GM23248 (cell line): ENCODE results near the gene FAM9A. TPM values are rescaled to one million over a fixed set of nuclear protein-coding genes. Genes with fewer than 3 reads are reported as not detected.

Experiments
- DNase-seq: peaks from one replicate; pipeline ENCODE4 v3.0.0-alpha.2; 2015
- H2AFZ ChIP-seq: fragments of 200-600 bp; sonication (generic); 2 replicates; pipeline ENCODE4 v1.6.1; 2016; ENCODE audit warnings: antibody characterized with exemption
- H3F3A ChIP-seq: fragments of 200-600 bp; sonication (generic); 2 replicates; pipeline ENCODE4 v1.6.1; 2016; ENCODE audit warnings: mild to moderate bottlenecking, antibody characterized with exemption, mixed run types; ENCODE audit not compliant: insufficient read depth
- H3K27ac ChIP-seq: fragments of 200-600 bp; sonication (generic); 2 replicates; pipeline ENCODE4 v1.5.1; 2016; ENCODE audit warnings: mild to moderate bottlenecking
- H3K27me3 ChIP-seq: fragments of 200-600 bp; sonication (generic); replicated peaks from 2 replicates; pipeline ENCODE4 v1.6.1; 2016; ENCODE audit warnings: mild to moderate bottlenecking; ENCODE audit not compliant: insufficient read depth
- H3K36me3 ChIP-seq: fragments of 200-600 bp; sonication (generic); 2 replicates; pipeline ENCODE4 v1.6.1; 2016; ENCODE audit warnings: low read depth, mild to moderate bottlenecking
- H3K4me1 ChIP-seq: fragments of 200-600 bp; sonication (generic); 2 replicates; pipeline ENCODE4 v1.6.1; 2016; ENCODE audit warnings: mild to moderate bottlenecking; ENCODE audit not compliant: insufficient read depth
- H3K4me2 ChIP-seq: fragments of 200-600 bp; sonication (generic); one replicate; pipeline ENCODE4 v1.6.1; 2016; ENCODE audit warnings: mild to moderate bottlenecking; ENCODE audit not compliant: unreplicated experiment
- H3K4me3 ChIP-seq: fragments of 200-600 bp; sonication (generic); 2 replicates; pipeline ENCODE4 v1.5.1; 2016; ENCODE audit warnings: mild to moderate bottlenecking
- H3K79me2 ChIP-seq: fragments of 200-600 bp; sonication (generic); 2 replicates; pipeline ENCODE4 v1.6.1; 2016; ENCODE audit warnings: mild to moderate bottlenecking; ENCODE audit not compliant: insufficient read depth
- H3K9ac ChIP-seq: fragments of 200-600 bp; sonication (generic); 2 replicates; pipeline ENCODE4 v1.6.1; 2016; ENCODE audit warnings: mild to moderate bottlenecking
- H3K9me2 ChIP-seq: fragments of 200-600 bp; sonication (generic); 2 replicates; pipeline ENCODE4 v1.6.1; 2016; ENCODE audit warnings: mixed run types, mild to moderate bottlenecking, moderate library complexity; ENCODE audit not compliant: insufficient read depth
- H3K9me3 ChIP-seq: fragments of 200-600 bp; sonication (generic); one replicate; pipeline ENCODE4 v1.6.1; 2017; ENCODE audit warnings: low read depth
- H4K20me1 ChIP-seq: fragments of 200-600 bp; sonication (generic); 2 replicates; pipeline ENCODE4 v1.6.0; 2016; ENCODE audit not compliant: insufficient read depth
- EZH2 ChIP-seq: fragments of 200-600 bp; sonication (generic); IDR thresholded peaks from 2 replicates; pipeline ENCODE4 v1.6.1; 2018; ENCODE audit warnings: antibody characterized with exemption, mild to moderate bottlenecking; ENCODE audit not compliant: insufficient read depth, poor library complexity, severe bottlenecking
- EZH2phosphoT487 ChIP-seq: fragments of 200-600 bp; sonication (generic); IDR thresholded peaks from 2 replicates; pipeline ENCODE4 v1.6.1; 2018; ENCODE audit warnings: antibody characterized with exemption, moderate library complexity, mild to moderate bottlenecking, low read depth; ENCODE audit not compliant: insufficient read depth
- WGBS, 2 experiments: methylation state at CpG; one replicate each; pipeline ENCODE4 v1.1.6; 2015 to 2017; ENCODE audit warnings: low lambda C conversion rate in 2 of 2, low coverage in 1 of 2; ENCODE audit errors: missing lambda C conversion rate in 2 of 2; 5-methylcytosine and 5-hydroxymethylcytosine counted together
- in situ Hi-C: fragments of 300-500 bp; cut with MboI; formaldehyde crosslinking; loops from 2 replicates; pipeline ENCODE4 v1.15.0; 2020
- polyA plus RNA-seq: library from polyadenylated mRNA; unstranded; fragments of >200 nt; fragmentation: Nextera tagmentation; extraction: Ambion mirVana; gene quantifications from 2 replicates; pipeline ENCODE4 v1.2.1, GENCODE V29; 2016
- total RNA-seq: library from RNA; depleted of rRNA; stranded (reverse); fragments of >200 nt; shearing (Covaris generic); gene quantifications from 2 replicates; pipeline ENCODE4 v1.2.3, GENCODE V29; 2014; rRNA removed

The FAM9A gene
- total and polyA plus RNA-seq, 2 experiments from 2014 or later = not detected

DNA sequence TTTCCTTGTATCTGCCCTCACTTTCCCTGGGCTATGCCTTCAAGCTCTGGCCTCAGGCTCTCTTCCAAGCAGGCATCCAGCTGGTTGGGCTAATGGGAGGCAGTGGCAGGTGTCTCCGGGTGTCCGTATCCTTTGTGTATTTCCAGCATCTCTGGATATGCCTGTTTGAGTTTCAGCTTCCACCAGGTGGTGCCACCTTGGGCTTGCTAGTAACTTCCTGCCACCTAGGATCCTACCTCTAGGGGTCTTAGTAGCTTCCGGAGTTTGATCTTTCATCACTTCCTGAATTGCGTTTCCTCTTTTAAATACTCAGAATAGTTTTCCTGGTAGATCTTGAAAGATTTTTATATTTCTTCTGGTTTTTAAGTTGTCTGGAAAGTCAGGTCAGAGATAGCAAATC, 46.1 kb downstream of the FAM9A start:
- Histone ChIP-seq H3K9me3 (no peaks in the 10 kb centered on the region), H3K4me2 (no peak overlapping the region), H3K4me1 (peaks cover 23% of the 10 kb centered on the region), H3F3A (peaks cover 10% of the 10 kb centered on the region), H3K27ac (no peak overlapping the region), H3K79me2 (no peaks in the 10 kb centered on the region), H3K9ac (no peak overlapping the region), H3K4me3 (no peak overlapping the region), H3K36me3 (no peaks in the 10 kb centered on the region), H2AFZ (no peak overlapping the region), H3K27me3 (no peaks in the 10 kb centered on the region), H3K9me2 (no peaks in the 10 kb centered on the region), H4K20me1 (no peaks in the 10 kb centered on the region)
- TF ChIP-seq EZH2 (no peak), EZH2phosphoT487 (no peak)
- in situ Hi-C loops = no loop called here
- WGBS, 2 experiments = 97 to 100% methylated on average over 4 of the region's 4 CpGs
- no peak for DNase-seq

GRCh38 chrX:8749697-8750096, 51.5 kb downstream of the FAM9A start:
- H3K4me1 ChIP-seq = no peaks in the 10 kb centered on the region
- H3K27ac ChIP-seq = no peak overlapping the region
- in situ Hi-C loops = loop anchor here (10.0 to 25.0 kb wide), 2 partner anchors 65 to 762 kb away; no protein-coding TSS in a partner anchor
- H3K4me3 ChIP-seq = no peak overlapping the region
- no peak overlapping the region for H3K4me2 ChIP-seq
- H3K79me2 ChIP-seq = no peaks in the 10 kb centered on the region
- H3K9me3 ChIP-seq = no peaks in the 10 kb centered on the region
- no peaks in the 10 kb centered on the region for H3K27me3 ChIP-seq
- H2AFZ ChIP-seq = no peak overlapping the region
- H3F3A ChIP-seq = no peaks in the 10 kb centered on the region
- H3K9ac ChIP-seq = no peak overlapping the region
- H3K9me2 ChIP-seq = no peaks in the 10 kb centered on the region
- no peaks in the 10 kb centered on the region for H4K20me1 ChIP-seq
- TF ChIP-seq EZH2phosphoT487 (no peak), EZH2 (no peak)
- no peak for DNase-seq
- no peaks in the 10 kb centered on the region for H3K36me3 ChIP-seq

DNA sequence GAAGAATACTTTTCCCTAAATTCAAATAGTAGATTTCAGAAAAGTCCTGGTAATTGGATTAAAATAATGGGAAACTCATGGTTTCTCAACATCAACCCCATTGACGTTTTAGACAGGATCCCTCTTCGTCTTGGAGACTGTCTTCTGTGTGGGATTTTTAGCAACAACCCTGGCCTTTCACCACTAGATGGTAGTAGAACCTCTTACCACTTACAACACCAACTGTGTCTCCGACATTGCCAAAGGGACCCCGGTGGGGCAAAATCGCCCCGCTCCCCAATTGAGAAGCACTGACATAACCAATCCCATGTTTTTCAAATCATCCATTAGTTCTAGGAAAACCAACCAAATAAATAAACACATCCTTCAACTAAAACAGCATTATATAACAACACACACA, 52.3 kb downstream of the FAM9A start:
- Histone ChIP-seq H3K4me2 (no peak overlapping the region), H3K4me3 (no peak overlapping the region), H3K79me2 (no peaks in the 10 kb centered on the region), H3K9me2 (no peaks in the 10 kb centered on the region), H3K27ac (no peak overlapping the region), H3K4me1 (no peaks in the 10 kb centered on the region), H3F3A (no peaks in the 10 kb centered on the region), H3K9ac (no peak overlapping the region), H3K9me3 (no peaks in the 10 kb centered on the region), H3K27me3 (no peaks in the 10 kb centered on the region), H3K36me3 (no peaks in the 10 kb centered on the region), H4K20me1 (no peaks in the 10 kb centered on the region), H2AFZ (no peak overlapping the region)
- WGBS, 2 experiments = 0 to 4% methylated on average over 6 of the region's 6 CpGs
- in situ Hi-C loops = loop anchor here (10.0 to 25.0 kb wide), 2 partner anchors 66 to 762 kb away; no protein-coding TSS in a partner anchor
- TF ChIP-seq EZH2 (no peak), EZH2phosphoT487 (no peak)
- DNase-seq = peak; percentile 43

- Histone ChIP-seq H3K4me3 (no peak overlapping the region), H3K79me2 (no peaks in the 10 kb centered on the region), H4K20me1 (no peaks in the 10 kb centered on the region), H3F3A (no peaks in the 10 kb centered on the region), H3K9me2 (no peaks in the 10 kb centered on the region), H3K4me1 (no peaks in the 10 kb centered on the region), H3K9ac (no peak overlapping the region), H3K9me3 (no peaks in the 10 kb centered on the region), H3K4me2 (no peak overlapping the region), H3K27me3 (no peaks in the 10 kb centered on the region), H2AFZ (no peak overlapping the region), H3K36me3 (no peaks in the 10 kb centered on the region), H3K27ac (no peak overlapping the region)
- no peak for TF ChIP-seq EZH2phosphoT487
- TF ChIP-seq EZH2 = no peak
- in situ Hi-C loops = loop anchor here (10.0 to 25.0 kb wide), 2 partner anchors 72 to 756 kb away; no protein-coding TSS in a partner anchor
- peak; percentile 46 for DNase-seq
- 55 to 62% methylated on average over 11 of the region's 11 CpGs for WGBS, 2 experiments
Observed at GRCh38 chrX:8743126-8743732, 58.0 kb downstream of the FAM9A start.

GRCh38 chrX:8741981-8742380, 59.2 kb downstream of the FAM9A start:
- Histone ChIP-seq H3K79me2 (no peaks in the 10 kb centered on the region), H3F3A (no peaks in the 10 kb centered on the region), H4K20me1 (no peaks in the 10 kb centered on the region), H3K27me3 (no peaks in the 10 kb centered on the region), H3K4me3 (no peak overlapping the region), H3K9me2 (no peaks in the 10 kb centered on the region), H3K9ac (no peak overlapping the region), H3K36me3 (no peaks in the 10 kb centered on the region), H3K9me3 (no peaks in the 10 kb centered on the region), H3K27ac (no peak overlapping the region), H3K4me1 (no peaks in the 10 kb centered on the region), H3K4me2 (no peak overlapping the region), H2AFZ (no peak overlapping the region)
- no peak for TF ChIP-seq EZH2
- TF ChIP-seq EZH2phosphoT487 = no peak
- DNase-seq = no peak
- in situ Hi-C loops = loop anchor here (10.0 to 25.0 kb wide), 2 partner anchors 73 to 755 kb away; no protein-coding TSS in a partner anchor
- 72 to 77% methylated on average over 7 to 10 of the region's 10 CpGs for WGBS, 2 experiments

Other genes starting within 250 kb of the FAM9A start
- not detected in 2 replicates for gene ANOS1, start 69.2 kb downstream of the FAM9A start, total RNA-seq
- gene ANOS1, start 69.2 kb downstream of the FAM9A start, polyA plus RNA-seq = not detected in 2 replicates
- not detected in 2 replicates for gene FAM9B, start 232.7 kb upstream of the FAM9A start, total RNA-seq
- not detected in 2 replicates for gene FAM9B, start 232.7 kb upstream of the FAM9A start, polyA plus RNA-seq